NCI-H345 treated with DMSO at 0.1 percent for 48 hours (cell line): ENCODE results near the gene PTPRF.
"Not testable (repeated sequence)": the region's sequence is repeated elsewhere in the genome, so short reads cannot be mapped to it uniquely, and the experiment has no call there.

Experiments used
- DNase-seq: peaks from one replicate; lab custom pipeline; 2025; ENCODE audit not compliant: unreplicated experiment; lab: John Stamatoyannopoulos, UW

Gene PTPRF

GRCh38 chr1:43622471-43622870 is 91.8 kb downstream of the PTPRF start:
- no peak for DNase-seq

- no peak for DNase-seq
Observed at GRCh38 chr1:43622901-43623780, 92.5 kb downstream of the PTPRF start.

GRCh38 chr1:43625063-43625780 is 94.5 kb downstream of the PTPRF start:
- no peak for DNase-seq

DNA sequence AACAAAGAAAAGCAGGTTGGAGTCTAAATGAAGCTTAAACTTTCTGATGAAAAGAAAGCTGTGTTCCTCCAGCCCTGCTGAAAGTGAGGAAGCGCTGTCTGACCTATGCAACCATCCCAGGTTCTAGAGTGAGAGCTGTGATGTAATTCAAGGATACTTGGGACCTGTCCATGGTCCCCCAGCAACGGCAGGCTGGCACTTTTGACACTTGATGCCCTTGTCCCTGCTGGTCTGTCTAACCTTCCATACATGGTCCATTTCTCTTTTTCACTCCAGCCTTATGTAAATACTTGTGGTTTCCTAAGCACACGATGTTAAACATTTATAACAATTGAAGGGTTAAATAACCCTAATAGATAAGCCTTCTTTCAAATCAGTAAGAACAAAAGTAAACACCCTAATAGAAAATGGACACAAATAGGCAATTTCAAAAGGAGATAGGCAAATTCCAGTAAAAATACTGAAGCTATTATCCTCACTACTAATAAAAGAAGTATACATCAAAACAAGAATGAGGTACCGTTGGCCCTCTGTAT is 101.5 kb downstream of the PTPRF start:
- no peak for DNase-seq

GRCh38 chr1:43634721-43635120 is 104.0 kb downstream of the PTPRF start:
- no peak for DNase-seq

DNA sequence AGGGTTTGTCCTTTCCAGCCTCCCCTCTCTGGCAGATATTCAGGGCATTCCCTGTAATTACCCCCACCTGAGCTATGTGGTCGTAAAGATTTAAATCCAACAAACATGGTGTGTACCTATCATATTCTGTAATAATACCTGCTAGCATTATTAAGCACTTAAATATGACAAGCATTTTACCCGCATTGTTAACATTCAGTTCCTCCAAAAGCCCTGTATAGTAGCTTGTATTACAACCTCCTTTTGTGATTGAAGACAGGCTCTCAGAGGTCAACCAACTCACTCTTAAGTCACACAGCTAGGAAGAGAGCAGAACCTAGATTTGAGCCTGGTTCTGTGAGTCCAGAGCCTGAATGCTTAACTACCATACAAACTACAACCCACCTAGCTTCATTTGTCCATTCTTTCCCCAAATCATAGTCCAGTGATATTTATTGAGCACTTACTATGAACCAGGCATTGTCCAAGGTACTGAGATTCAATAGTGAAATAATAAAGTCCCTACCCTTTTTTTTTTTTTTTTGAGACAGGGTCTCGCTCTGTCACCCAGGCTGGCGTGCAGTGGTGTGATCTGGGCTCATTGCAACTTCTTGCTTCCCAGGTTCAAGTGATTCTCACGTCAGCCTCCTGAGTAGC is 105.4 kb downstream of the PTPRF start:
- no peak for DNase-seq

- DNase-seq = no peak
Observed at GRCh38 chr1:43637267-43637666, 106.6 kb downstream of the PTPRF start.

- DNase-seq = not testable (repeated sequence)
Observed at GRCh38 chr1:43638381-43638780, 107.7 kb downstream of the PTPRF start.

DNA sequence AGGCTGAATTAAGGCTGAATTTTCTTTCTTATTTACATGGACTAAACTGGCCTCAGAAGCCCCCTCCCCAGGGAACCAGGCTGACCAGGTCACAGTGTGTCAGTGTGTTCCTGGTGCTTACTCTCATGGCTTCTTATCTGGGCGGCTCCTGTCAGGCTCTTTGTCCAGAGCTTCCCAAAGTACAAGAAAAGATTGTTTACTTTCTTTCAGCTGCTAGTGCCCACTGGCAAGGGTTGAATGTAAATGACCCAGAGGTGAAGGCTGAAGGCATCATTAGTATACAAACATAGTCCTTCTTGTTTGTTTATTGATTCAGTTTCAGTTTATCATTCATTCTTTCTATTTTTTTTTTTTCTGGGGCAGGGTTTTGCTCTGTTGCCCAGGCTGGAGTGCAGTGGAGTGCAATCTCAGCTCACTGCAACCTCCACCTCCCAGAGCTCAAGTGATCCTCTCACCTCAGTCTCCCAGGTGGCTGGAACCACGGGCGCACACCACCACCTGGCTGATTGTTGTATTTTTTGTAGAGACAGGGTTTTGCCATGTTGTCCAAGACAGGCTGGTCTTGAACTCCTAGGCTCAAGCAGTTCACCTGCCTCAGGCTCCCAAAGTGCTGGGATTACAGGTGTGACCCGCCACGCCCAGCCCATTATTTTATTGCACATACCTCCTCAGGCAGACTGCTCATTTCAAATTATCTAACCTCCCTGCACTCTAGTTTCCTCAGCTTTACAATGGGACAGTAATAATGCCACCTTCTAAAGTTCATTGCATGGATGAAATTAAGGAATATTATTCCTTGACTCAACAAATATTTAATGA is 109.5 kb downstream of the PTPRF start:
- DNase-seq = no peak

- no peak for DNase-seq
Observed at GRCh38 chr1:43644558-43644957, 113.9 kb downstream of the PTPRF start.

GRCh38 chr1:43645461-43645860 is 114.8 kb downstream of the PTPRF start:
- DNase-seq = no peak

GRCh38 chr1:43647331-43647730 is 116.6 kb downstream of the PTPRF start:
- DNase-seq = not testable (repeated sequence)

GRCh38 chr1:43648221-43648847 is 117.7 kb downstream of the PTPRF start:
- no peak for DNase-seq

DNA sequence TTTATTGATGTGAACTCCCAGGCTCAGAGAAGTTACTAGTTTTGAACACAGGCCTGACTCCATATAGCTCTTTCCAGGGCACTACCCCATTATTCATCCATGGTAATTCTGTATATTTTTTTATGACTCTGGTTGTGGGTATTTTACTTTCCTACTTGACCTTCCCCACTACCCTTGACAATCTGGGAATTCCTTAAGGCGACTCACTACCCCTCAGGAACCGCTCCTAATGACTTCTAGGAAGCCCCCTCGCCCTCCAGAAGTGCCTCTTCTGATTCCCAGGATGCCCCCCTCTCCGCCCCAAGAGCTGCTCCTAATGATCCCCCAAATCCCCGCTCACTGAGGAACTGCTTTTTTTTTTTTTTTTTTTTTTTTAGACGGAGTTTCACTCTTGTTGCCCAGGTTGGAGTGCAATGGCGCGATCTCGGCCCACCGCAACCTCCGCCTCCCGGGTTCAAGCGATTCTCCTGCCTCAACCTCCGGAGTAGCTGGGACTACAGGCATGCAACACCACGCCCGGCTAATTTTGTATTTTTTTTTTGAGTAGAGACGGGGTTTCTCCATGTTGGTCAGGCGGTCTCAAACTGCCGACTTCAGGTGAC is 118.3 kb downstream of the PTPRF start:
- no peak for DNase-seq

DNA sequence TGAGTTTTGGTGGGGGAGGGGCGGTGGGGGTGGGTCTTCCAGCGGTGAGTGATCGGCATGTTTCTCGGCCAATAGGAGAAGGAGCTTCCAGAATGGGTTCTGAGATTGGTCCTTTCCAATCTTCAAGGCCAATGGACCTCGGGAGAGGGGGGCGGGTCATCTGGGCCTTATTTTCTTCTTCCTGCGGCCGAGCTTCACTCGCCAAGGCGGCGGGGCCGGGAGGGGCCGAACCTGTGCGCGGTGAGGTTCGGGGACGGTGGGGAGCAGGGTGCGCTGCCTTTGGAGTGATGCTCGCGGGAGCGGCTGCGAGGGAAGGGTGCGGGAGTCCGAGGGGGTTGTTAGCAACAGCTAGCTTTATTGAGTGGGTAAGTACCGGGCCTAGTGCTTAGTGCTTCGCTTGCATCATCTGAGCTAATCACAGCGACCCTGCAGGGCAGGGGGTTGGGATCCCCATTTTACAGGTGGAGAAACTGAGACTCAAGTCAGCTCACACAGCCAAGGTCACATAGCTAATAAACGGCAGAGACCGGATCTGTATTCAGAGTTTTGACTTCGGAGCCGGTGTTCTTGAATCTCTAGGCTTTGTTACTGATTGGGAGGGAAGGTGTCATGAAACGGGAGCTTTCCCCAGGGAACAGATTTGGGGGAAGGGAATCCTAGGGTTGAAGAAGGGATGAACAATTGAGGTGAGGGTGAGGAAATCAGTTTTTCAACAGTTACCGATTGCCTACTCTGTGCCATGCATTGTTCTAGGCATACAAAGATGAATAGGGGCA is 119.8 kb downstream of the PTPRF start:
- DNase-seq = peak; percentile 91

GRCh38 chr1:43651188-43651587 is 120.5 kb downstream of the PTPRF start:
- DNase-seq = no peak

DNA sequence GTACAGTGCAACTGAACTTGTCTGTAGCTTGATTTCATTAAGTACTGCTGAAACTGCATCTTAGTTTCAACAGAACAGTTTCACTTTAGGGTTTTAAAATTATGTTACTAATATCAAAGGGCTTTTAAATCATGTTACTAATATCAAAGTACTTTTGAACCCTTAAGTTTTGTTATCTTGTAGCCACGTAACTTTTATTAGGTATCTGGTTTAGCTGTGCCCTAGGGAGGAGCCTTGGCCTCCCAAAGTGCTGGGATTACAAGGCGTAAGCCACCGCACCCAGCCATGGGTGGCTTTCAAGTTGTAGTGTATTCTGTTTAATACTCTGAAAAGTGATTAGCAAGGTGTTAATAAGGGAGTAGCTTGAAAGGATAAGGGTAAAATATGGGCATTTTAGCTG is 121.2 kb downstream of the PTPRF start:
- DNase-seq = no peak

DNA sequence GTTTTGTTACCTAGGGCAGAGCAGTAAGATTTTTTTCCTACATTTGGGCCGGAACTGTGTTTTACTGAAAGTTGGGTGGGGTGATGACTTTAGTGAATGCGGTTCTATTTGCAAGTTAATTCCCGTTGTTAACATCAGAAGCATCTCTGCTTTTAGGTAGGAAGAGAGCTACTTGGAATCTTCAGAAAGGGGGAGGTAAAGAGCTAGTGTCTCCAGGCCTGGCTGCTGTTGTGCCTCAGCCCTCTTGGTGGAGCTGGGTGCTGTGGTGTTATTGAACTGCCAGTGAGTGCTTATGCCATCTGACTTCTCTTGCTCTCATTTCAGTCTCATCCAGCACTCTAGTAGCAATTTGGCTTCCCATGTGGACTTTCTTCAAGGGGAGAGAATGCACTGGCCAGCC is 122.7 kb downstream of the PTPRF start:
- no peak for DNase-seq

GRCh38 chr1:43653893-43654292 is 123.2 kb downstream of the PTPRF start:
- no peak for DNase-seq
